H1 (cell line): Measurements from ENCODE around the gene GEN1. TPM values are rescaled to one million over a fixed set of nuclear protein-coding genes. Genes with fewer than 3 reads are reported as not detected.

ENCODE experiments used
- CTCF ChIA-PET: fragments of 300-600 bp; sonication (Branson Sonifier 250); formaldehyde crosslinking; loops from one replicate; lab custom pipeline; 2021; ENCODE audit not compliant: partially characterized antibody; lab: Charles Lee
- POLR2A ChIA-PET: fragments of 300-600 bp; sonication (Branson Sonifier 250); formaldehyde crosslinking; loops from one replicate; lab custom pipeline; 2021; ENCODE audit warnings: inconsistent platforms; ENCODE audit not compliant: partially characterized antibody; lab: Charles Lee
- DNase-seq, 2 experiments: peaks; one replicate each; pipeline versions ENCODE4 v3.0.0 to v3.0.0-alpha.2; 2010 to 2022; ENCODE audit warnings: low spot score in 2 of 2, low read depth in 1 of 2, mixed read lengths in 1 of 2
- FAIRE-seq: peaks from 2 replicates; lab custom pipeline; 2011; peaks lifted over from hg19 to GRCh38; lab: Jason Lieb, UNC
- H2AFZ ChIP-seq: 2 replicates; pipeline ENCODE4 v1.8.1; 2012; ENCODE audit warnings: low read length, inconsistent platforms
- H2AK5ac ChIP-seq: 2 replicates; pipeline ENCODE4 v1.6.1; 2013; ENCODE audit warnings: low read depth, low read length
- H2BK120ac ChIP-seq: replicated peaks from 2 replicates; pipeline ENCODE3; 2013; ENCODE audit warnings: low read depth, low read length, inconsistent platforms
- H2BK12ac ChIP-seq: 2 replicates; pipeline ENCODE4 v1.6.1; 2013; ENCODE audit warnings: low read depth, low read length
- H2BK15ac ChIP-seq: 2 replicates; pipeline ENCODE4 v1.6.1; 2013; ENCODE audit warnings: low read length
- H2BK20ac ChIP-seq: 2 replicates; pipeline ENCODE4 v1.6.1; 2013; ENCODE audit warnings: low read length
- H2BK5ac ChIP-seq: 2 replicates; pipeline ENCODE4 v1.6.1; 2013; ENCODE audit warnings: low read depth, low read length
- H3K14ac ChIP-seq: 2 replicates; pipeline ENCODE4 v1.6.1; 2013; ENCODE audit warnings: inconsistent platforms; ENCODE audit not compliant: insufficient read length
- H3K18ac ChIP-seq: 2 replicates; pipeline ENCODE4 v1.6.1; 2013; ENCODE audit warnings: low read length; ENCODE audit errors: extremely low read depth
- H3K23ac ChIP-seq: 2 replicates; pipeline ENCODE4 v1.6.1; 2013; ENCODE audit warnings: inconsistent platforms; ENCODE audit not compliant: insufficient read length
- H3K23me2 ChIP-seq: 2 replicates; pipeline ENCODE4 v1.6.1; 2013; ENCODE audit warnings: low read depth, low read length
- H3K27ac ChIP-seq: 2 replicates; pipeline ENCODE4 v1.6.1; 2011; ENCODE audit warnings: low read depth, low read length, inconsistent platforms
- H3K27me3 ChIP-seq, 4 experiments: replicated peaks in 1 of 4; 1 replicate in 1 of 4; 2 replicates in 3 of 4; pipeline versions ENCODE4 v1.6.1 to v1.8.1; 2011 to 2013; ENCODE audit warnings: low read length in 3 of 4, mild to moderate bottlenecking in 3 of 4, inconsistent platforms in 2 of 4, mixed read lengths in 2 of 4, moderate library complexity in 1 of 4; ENCODE audit not compliant: control insufficient read depth in 3 of 4, insufficient read depth in 3 of 4; ENCODE audit errors: extremely low read depth in 1 of 4
- H3K36me3 ChIP-seq, 4 experiments: 2 replicates each; pipeline versions ENCODE4 v1.6.1 to v1.8.1; 2011 to 2013; ENCODE audit warnings: mild to moderate bottlenecking in 4 of 4, low read length in 3 of 4, moderate library complexity in 2 of 4, control low read depth in 1 of 4, inconsistent platforms in 1 of 4; ENCODE audit not compliant: insufficient read depth in 4 of 4, control insufficient read depth in 2 of 4
- H3K4ac ChIP-seq: replicated peaks from 2 replicates; pipeline ENCODE3; 2013; ENCODE audit warnings: low read length, low read depth, mixed read lengths, inconsistent platforms; ENCODE audit not compliant: insufficient read length
- H3K4me1 ChIP-seq, 4 experiments: replicated peaks in 1 of 4; 1 replicate in 1 of 4; 2 replicates in 3 of 4; pipeline versions ENCODE4 v1.6.1 to v1.8.1; 2011 to 2013; ENCODE audit warnings: low read length in 3 of 4, inconsistent platforms in 2 of 4, mixed read lengths in 1 of 4; ENCODE audit not compliant: insufficient read depth in 4 of 4, control insufficient read depth in 3 of 4
- H3K4me2 ChIP-seq, 2 experiments: 2 replicates each; pipeline versions ENCODE4 v1.6.1 to v1.8.1; 2011 to 2013; ENCODE audit warnings: low read depth in 2 of 2, low read length in 2 of 2, control low read depth in 1 of 2, inconsistent platforms in 1 of 2, mild to moderate bottlenecking in 1 of 2; ENCODE audit not compliant: insufficient read depth in 1 of 2
- H3K4me3 ChIP-seq, 4 experiments: fragments of 200-600, 300-600 bp in 1 of 4; sonication (generic), shearing (Covaris generic), sonication (Bioruptor Twin) in 1 of 4; 2 replicates each; pipeline versions ENCODE4 v1.5.1 to v1.8.1; 2011 to 2016; ENCODE audit warnings: low read length in 4 of 4, low read depth in 3 of 4, control low read depth in 2 of 4, inconsistent platforms in 2 of 4, mild to moderate bottlenecking in 2 of 4, mixed read lengths in 1 of 4, moderate library complexity in 1 of 4; ENCODE audit not compliant: insufficient read depth in 2 of 4; ENCODE audit errors: extremely low read depth in 1 of 4
- H3K56ac ChIP-seq: replicated peaks from 2 replicates; pipeline ENCODE3; 2013; ENCODE audit warnings: low read depth, mild to moderate bottlenecking, mixed read lengths, low read length, inconsistent platforms; ENCODE audit not compliant: insufficient read length
- H3K79me1 ChIP-seq: 2 replicates; pipeline ENCODE4 v1.6.1; 2013; ENCODE audit warnings: low read depth, low read length, control low read depth
- H3K79me2 ChIP-seq, 2 experiments: 2 replicates each; pipeline versions ENCODE4 v1.6.1 to v1.8.1; 2012 to 2013; ENCODE audit warnings: low read length in 2 of 2, mild to moderate bottlenecking in 2 of 2, inconsistent platforms in 1 of 2; ENCODE audit not compliant: insufficient read depth in 2 of 2, control insufficient read depth in 1 of 2
- H3K9ac ChIP-seq, 4 experiments: replicated peaks in 1 of 4; 1 replicate in 1 of 4; 2 replicates in 3 of 4; pipeline versions ENCODE4 v1.6.1 to v1.8.1; 2011 to 2013; ENCODE audit warnings: low read depth in 3 of 4, low read length in 3 of 4, control low read depth in 2 of 4, mild to moderate bottlenecking in 2 of 4, moderate library complexity in 2 of 4, inconsistent platforms in 1 of 4; ENCODE audit errors: extremely low read depth in 1 of 4
- H3K9me3 ChIP-seq, 2 experiments: 2 replicates each; pipeline versions ENCODE4 v1.6.1 to v1.8.1; 2012 to 2013; ENCODE audit warnings: mild to moderate bottlenecking in 2 of 2, moderate library complexity in 2 of 2, control low read depth in 1 of 2, inconsistent platforms in 1 of 2, low read depth in 1 of 2, low read length in 1 of 2, mixed read lengths in 1 of 2; ENCODE audit not compliant: insufficient read depth in 2 of 2
- H4K20me1 ChIP-seq, 2 experiments: replicated peaks in 1 of 2; 2 replicates each; pipeline versions ENCODE3 to v1.8.1; 2011 to 2013; ENCODE audit warnings: inconsistent platforms in 2 of 2, low read length in 2 of 2, mild to moderate bottlenecking in 1 of 2; ENCODE audit not compliant: insufficient read depth in 2 of 2, control insufficient read depth in 1 of 2
- H4K5ac ChIP-seq: 2 replicates; pipeline ENCODE4 v1.6.1; 2013; ENCODE audit warnings: low read length, low read depth, mixed read lengths, inconsistent platforms; ENCODE audit not compliant: insufficient read length
- H4K8ac ChIP-seq: 2 replicates; pipeline ENCODE4 v1.8.0; 2013; ENCODE audit warnings: mild to moderate bottlenecking, moderate library complexity, low read length, inconsistent platforms; ENCODE audit not compliant: insufficient read depth; ENCODE audit errors: extremely low read depth
- H4K91ac ChIP-seq: replicated peaks from 2 replicates; pipeline ENCODE3; 2013; ENCODE audit warnings: low read length, mixed read lengths, inconsistent platforms; ENCODE audit not compliant: insufficient read length
- SIN3A ChIP-seq, 2 experiments: IDR thresholded peaks in 1 of 2; conservative IDR thresholded peaks in 1 of 2; 2 replicates each; pipeline ENCODE4 v1.6.1; 2011 to 2012; ENCODE audit warnings: low read length in 2 of 2, improper control_type of control experiment in 1 of 2, low read depth in 1 of 2, mild to moderate bottlenecking in 1 of 2
- WGBS, 2 experiments: shearing (Covaris generic) in 1 of 2; methylation state at CpG; one replicate each; pipeline versions ENCODE4 v1.1.6 to v1.1.7; 2013 to 2015; ENCODE audit warnings: low lambda C conversion rate in 2 of 2, mixed read lengths in 2 of 2, inconsistent platforms in 1 of 2, low coverage in 1 of 2, missing lambda C conversion rate in 1 of 2; ENCODE audit not compliant: insufficient replicate concordance in 2 of 2, insufficient coverage in 1 of 2, insufficient read length in 1 of 2; ENCODE audit errors: extremely low coverage in 1 of 2, missing lambda C conversion rate in 1 of 2; 5-methylcytosine and 5-hydroxymethylcytosine counted together
- polyA plus RNA-seq, 7 experiments: library from polyadenylated mRNA; depleted of rRNA in 3 of 7; stranded (reverse) in 5 of 7; unstranded in 2 of 7; fragments of >200 nt in 5 of 7; fragments of 200-250 nt in 2 of 7; gene quantifications; 1 replicate in 5 of 7; 2 replicates in 1 of 7; 4 replicates in 1 of 7; pipeline versions ENCODE4 v1.2.1 to v1.2.3, GENCODE V29; 2011 to 2013; ENCODE audit warnings: missing spikeins in 2 of 7, mixed read lengths in 2 of 7
- total RNA-seq: library from RNA; stranded (reverse); fragmentation: NEBNext Ultra II Directional; extraction: Animal tissue kit (Norgen Biotek cat#: 25700); gene quantifications from 2 replicates; pipeline ENCODE4 v1.2.1, GENCODE V29; 2021

The GEN1 gene
- total and polyA plus RNA-seq, 2 of the 8 experiments (the other 6 are each of a cell fraction or from before 2014, with no cell fraction given), result 6.9 to 19.2 TPM

DNA sequence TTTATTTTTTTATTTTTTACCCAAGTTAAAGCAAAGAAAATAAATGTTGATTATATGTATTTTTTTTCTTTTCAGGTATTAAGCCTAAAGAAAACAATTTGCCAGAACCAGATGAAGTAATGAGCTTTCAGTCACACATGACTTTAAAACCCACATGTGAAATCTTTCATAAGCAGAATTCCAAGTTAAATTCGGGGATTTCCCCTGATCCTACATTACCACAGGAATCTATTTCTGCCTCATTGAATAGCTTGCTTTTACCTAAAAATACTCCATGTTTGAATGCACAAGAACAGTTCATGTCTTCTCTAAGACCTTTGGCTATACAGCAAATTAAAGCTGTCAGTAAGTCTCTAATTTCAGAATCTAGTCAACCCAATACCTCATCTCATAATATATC is 26.6 kb downstream of the GEN1 start:
- no peak overlapping the region for H4K8ac ChIP-seq
- H4K20me1 ChIP-seq, result no peaks in the 10 kb centered on the region
- no peaks in the 10 kb centered on the region for H3K4me1 ChIP-seq
- no peak overlapping the region for H3K27ac ChIP-seq
- no peak overlapping the region for H3K18ac ChIP-seq
- DNase-seq (no peak), FAIRE-seq (no peak)
- WGBS, 2 experiments, result 81% methylated on average over 1 of the region's 1 CpG; no CpG with 5 or more reads in 1 of the 2 experiments
- POLR2A ChIA-PET, result interaction anchor here (0.7 to 1.2 kb wide), 2 partner anchors 27 to 42 kb away, joined by 3 to 4 read pairs; partner anchors contain the start of genes GEN1 and SMC6
- no peak for TF ChIP-seq SIN3A (conservative IDR thresholded peaks at IDR 0.05 in 1 of 2, IDR thresholded peaks at IDR 0.05 in 1 of 2; ENCODE audit: low read depth in 1 of 2, low read length in 2 of 2)
- H3K9me3 ChIP-seq, result no peaks in the 10 kb centered on the region
- no peak overlapping the region for H3K14ac ChIP-seq
- no peak overlapping the region for H2BK12ac ChIP-seq
- H2BK5ac ChIP-seq, result no peak overlapping the region
- H2AK5ac ChIP-seq, result no peak overlapping the region
- H2BK120ac ChIP-seq, result no peak overlapping the region
- H3K79me2 ChIP-seq, result no peaks in the 10 kb centered on the region
- no peak overlapping the region for H4K5ac ChIP-seq
- no peak overlapping the region for H3K4ac ChIP-seq
- no peak overlapping the region for H3K9ac ChIP-seq
- H3K27me3 ChIP-seq, result no peaks in the 10 kb centered on the region
- H3K36me3 ChIP-seq, result peaks cover 0 to 42% (median 10%) of the 10 kb centered on the region in 4 experiments; a peak in 5 of 8 replicates
- H3K56ac ChIP-seq, result no peak overlapping the region
- H3K23me2 ChIP-seq, result no peaks in the 10 kb centered on the region
- H4K91ac ChIP-seq, result no peak overlapping the region
- no peak overlapping the region for H2BK15ac ChIP-seq
- H2BK20ac ChIP-seq, result no peak overlapping the region
- no peak overlapping the region for H3K4me3 ChIP-seq
- no peak overlapping the region for H3K4me2 ChIP-seq
- no peak overlapping the region for H2AFZ ChIP-seq
- CTCF ChIA-PET, result interaction anchor here (0.8 to 1.3 kb wide), 3 partner anchors 26 to 49 kb away, joined by 3 read pairs; partner anchors contain the start of gene GEN1
- no peak overlapping the region for H3K23ac ChIP-seq
- no peaks in the 10 kb centered on the region for H3K79me1 ChIP-seq
